DND-41 (cell line): ENCODE measurements around the gene RAB8B.

Experiments used
- EZH2 ChIP-seq: IDR thresholded peaks from 3 replicates; pipeline ENCODE4 v1.6.1; 2012; ENCODE audit warnings: borderline replicate concordance, low read depth, mild to moderate bottlenecking, moderate library complexity, low read length, inconsistent platforms; ENCODE audit not compliant: severe bottlenecking
- TF ChIP-seq, protein P1 (sequence below): IDR thresholded peaks from 2 replicates; pipeline ENCODE4 v1.5.1; 2012; ENCODE audit warnings: borderline replicate concordance, low read length, moderate library complexity, mild to moderate bottlenecking; ENCODE audit not compliant: poor library complexity, severe bottlenecking; ENCODE audit errors: extremely low read depth

DNA sequence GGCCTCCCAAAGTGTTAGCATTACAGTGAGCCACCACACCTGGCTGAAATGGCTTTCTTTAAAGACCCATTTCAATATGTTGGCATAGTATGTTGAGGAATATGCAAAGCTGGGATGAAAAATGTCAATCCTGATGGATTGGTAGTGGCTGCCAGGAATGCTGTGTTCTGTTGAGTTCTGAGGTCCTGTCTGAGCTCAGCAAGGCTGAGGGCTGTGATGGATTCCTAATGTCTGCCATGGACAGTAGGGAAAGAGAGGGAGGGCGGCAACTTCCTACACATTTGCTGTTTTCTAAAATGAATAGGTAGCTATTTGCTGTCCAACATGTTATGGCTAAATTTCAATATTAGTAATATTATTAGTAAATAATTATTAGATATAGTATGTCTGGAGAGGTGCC is 8.2 kb downstream of the RAB8B start:
- TF ChIP-seq, protein P1, sequence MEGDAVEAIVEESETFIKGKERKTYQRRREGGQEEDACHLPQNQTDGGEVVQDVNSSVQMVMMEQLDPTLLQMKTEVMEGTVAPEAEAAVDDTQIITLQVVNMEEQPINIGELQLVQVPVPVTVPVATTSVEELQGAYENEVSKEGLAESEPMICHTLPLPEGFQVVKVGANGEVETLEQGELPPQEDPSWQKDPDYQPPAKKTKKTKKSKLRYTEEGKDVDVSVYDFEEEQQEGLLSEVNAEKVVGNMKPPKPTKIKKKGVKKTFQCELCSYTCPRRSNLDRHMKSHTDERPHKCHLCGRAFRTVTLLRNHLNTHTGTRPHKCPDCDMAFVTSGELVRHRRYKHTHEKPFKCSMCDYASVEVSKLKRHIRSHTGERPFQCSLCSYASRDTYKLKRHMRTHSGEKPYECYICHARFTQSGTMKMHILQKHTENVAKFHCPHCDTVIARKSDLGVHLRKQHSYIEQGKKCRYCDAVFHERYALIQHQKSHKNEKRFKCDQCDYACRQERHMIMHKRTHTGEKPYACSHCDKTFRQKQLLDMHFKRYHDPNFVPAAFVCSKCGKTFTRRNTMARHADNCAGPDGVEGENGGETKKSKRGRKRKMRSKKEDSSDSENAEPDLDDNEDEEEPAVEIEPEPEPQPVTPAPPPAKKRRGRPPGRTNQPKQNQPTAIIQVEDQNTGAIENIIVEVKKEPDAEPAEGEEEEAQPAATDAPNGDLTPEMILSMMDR, result no peak
- TF ChIP-seq EZH2, result no peak
